Endothelial cell of umbilical vein (primary cell): ENCODE data around the gene PLPPR5. TPM values are rescaled to one million over a fixed set of nuclear protein-coding genes. Genes with fewer than 3 reads are reported as not detected.

Source experiments
- BruUV-seq: library from RNA; stranded (reverse); fragments of 400-500 nt; replicated peaks from 2 replicates; lab custom pipeline; 2021; lab: Mats Ljungman, UMichigan
- CTCF ChIA-PET: fragments of 300-600, 350-600 bp; sonication (Branson Sonifier 250); formaldehyde crosslinking; loops from one replicate; lab custom pipeline; 2021; ENCODE audit warnings: antibody characterized with exemption, inconsistent platforms; lab: Charles Lee
- POLR2A ChIA-PET: fragments of 300-600, 350-600 bp; sonication (Branson Sonifier 250); formaldehyde crosslinking; loops from one replicate; lab custom pipeline; 2021; ENCODE audit warnings: antibody characterized with exemption, inconsistent platforms; lab: Charles Lee
- DNase-seq: peaks from one replicate; pipeline ENCODE4 v3.0.0-alpha.2; 2011; ENCODE audit warnings: low read depth, low spot score
- FAIRE-seq: peaks from 2 replicates; lab custom pipeline; 2011; peaks lifted over from hg19 to GRCh38; lab: Jason Lieb, UNC
- H2AFZ ChIP-seq: 2 replicates; pipeline ENCODE4 v1.6.0; 2012; ENCODE audit warnings: low read depth, low read length, control low read depth, inconsistent platforms
- H3K27ac ChIP-seq: 2 replicates; pipeline ENCODE4 v1.5.1; 2011; ENCODE audit warnings: low read depth, mild to moderate bottlenecking, control low read depth, low read length, moderate library complexity; ENCODE audit not compliant: insufficient read depth
- H3K27me3 ChIP-seq, 2 experiments: 2 replicates each; pipeline versions ENCODE4 v1.6.0 to v1.6.1; 2011; ENCODE audit warnings: low read length in 2 of 2, mixed read lengths in 1 of 2; ENCODE audit not compliant: control insufficient read depth in 2 of 2, insufficient read depth in 2 of 2
- H3K36me3 ChIP-seq, 2 experiments: 2 replicates in 1 of 2; 3 replicates in 1 of 2; pipeline ENCODE4 v1.5.1; 2011; ENCODE audit warnings: low read length in 2 of 2, mild to moderate bottlenecking in 1 of 2, moderate library complexity in 1 of 2; ENCODE audit not compliant: control insufficient read depth in 2 of 2, insufficient read depth in 2 of 2; ENCODE audit errors: extremely low read depth in 1 of 2
- H3K4me1 ChIP-seq: 3 replicates; pipeline ENCODE4 v1.5.1; 2011; ENCODE audit warnings: mild to moderate bottlenecking, low read length; ENCODE audit not compliant: control insufficient read depth, insufficient read depth; ENCODE audit errors: extremely low read depth
- H3K4me2 ChIP-seq: 2 replicates; pipeline ENCODE4 v1.6.1; 2011; ENCODE audit warnings: low read length, control low read depth, mixed read lengths; ENCODE audit not compliant: insufficient read depth
- H3K4me3 ChIP-seq, 3 experiments: fragments of 200-600 bp in 1 of 3; sonication (generic), shearing (Covaris generic) in 1 of 3; replicated peaks in 1 of 3; 2 replicates each; pipeline ENCODE4 v1.5.1; 2011 to 2016; ENCODE audit warnings: control low read depth in 3 of 3, low read length in 3 of 3, mild to moderate bottlenecking in 2 of 3, inconsistent platforms in 1 of 3, low read depth in 1 of 3, moderate library complexity in 1 of 3; ENCODE audit not compliant: insufficient read depth in 1 of 3
- H3K79me2 ChIP-seq: 2 replicates; pipeline ENCODE4 v1.6.0; 2012; ENCODE audit warnings: low read length, inconsistent platforms; ENCODE audit not compliant: control insufficient read depth, insufficient read depth
- H3K9ac ChIP-seq: replicated peaks from 2 replicates; pipeline ENCODE3; 2011; ENCODE audit warnings: low read length, control low read depth; ENCODE audit not compliant: insufficient read depth; ENCODE audit errors: extremely low read depth
- H3K9me1 ChIP-seq: replicated peaks from 3 replicates; pipeline ENCODE4 v1.6.0; 2011; ENCODE audit warnings: mild to moderate bottlenecking, low read length; ENCODE audit not compliant: control insufficient read depth, insufficient read depth; ENCODE audit errors: extremely low read depth
- H3K9me3 ChIP-seq: replicated peaks from 2 replicates; pipeline ENCODE4 v1.5.1; 2012; ENCODE audit warnings: low read length, inconsistent platforms; ENCODE audit not compliant: control insufficient read depth, insufficient read depth
- H4K20me1 ChIP-seq: replicated peaks from 2 replicates; pipeline ENCODE3; 2011; ENCODE audit warnings: mild to moderate bottlenecking, low read length; ENCODE audit not compliant: control insufficient read depth, insufficient read depth; ENCODE audit errors: extremely low read depth
- CTCF ChIP-seq, 2 donors: IDR thresholded peaks; 1 replicate in 1 of 2; 2 replicates in 1 of 2; pipeline ENCODE4 v1.5.1; 2011; ENCODE audit warnings: low read length in 2 of 2, mild to moderate bottlenecking in 2 of 2, moderate library complexity in 2 of 2, control low read depth in 1 of 2, inconsistent platforms in 1 of 2, low read depth in 1 of 2; ENCODE audit not compliant: insufficient read depth in 1 of 2; ENCODE audit errors: extremely low read depth in 1 of 2
- EZH2 ChIP-seq: IDR thresholded peaks from 2 replicates; pipeline ENCODE4 v1.6.1; 2012; ENCODE audit warnings: borderline replicate concordance, low read depth, mild to moderate bottlenecking, moderate library complexity, low read length, inconsistent platforms; ENCODE audit not compliant: severe bottlenecking
- FOS ChIP-seq: IDR thresholded peaks from 2 replicates; pipeline ENCODE4 v1.6.1; 2011; ENCODE audit warnings: mild to moderate bottlenecking, low read length, moderate library complexity, borderline replicate concordance; ENCODE audit not compliant: insufficient read depth
- GATA2 ChIP-seq: IDR thresholded peaks from 2 replicates; pipeline ENCODE4 v1.7.0; 2011; ENCODE audit warnings: low read depth, mild to moderate bottlenecking, moderate library complexity, mixed read lengths, low read length; ENCODE audit not compliant: insufficient read length, insufficient read depth
- JUN ChIP-seq: IDR thresholded peaks from 2 replicates; pipeline ENCODE4 v1.6.1; 2011; ENCODE audit warnings: borderline replicate concordance, low read depth; ENCODE audit not compliant: insufficient read length, insufficient read depth
- MAX ChIP-seq: IDR thresholded peaks from 2 replicates; pipeline ENCODE4 v1.6.1; 2011; ENCODE audit not compliant: insufficient read depth, insufficient read length
- MYC ChIP-seq: IDR thresholded peaks from one replicate; pipeline ENCODE4 v1.6.1; 2011; ENCODE audit warnings: mild to moderate bottlenecking, low read depth, low read length
- POLR2A ChIP-seq: IDR thresholded peaks from 2 replicates; pipeline ENCODE4 v1.6.1; 2012; ENCODE audit warnings: low read depth, mild to moderate bottlenecking, control low read depth, low read length
- POLR2AphosphoS5 ChIP-seq: IDR thresholded peaks from 2 replicates; pipeline ENCODE4 v1.6.1; 2012; ENCODE audit warnings: low read depth, mild to moderate bottlenecking, control low read depth, low read length, moderate library complexity; ENCODE audit not compliant: insufficient read depth
- dilution Hi-C: fragments of 300-500 bp; cut with MboI; formaldehyde crosslinking; loops from one replicate; pipeline ENCODE4 v1.15.0; 2019; ENCODE audit warnings: low sequenced_read_pairs; ENCODE audit not compliant: extremely low pct_ligation_motif_present
- intact Hi-C: fragments of 100-400 bp; cut with micrococcal nuclease; formaldehyde crosslinking; loops from one replicate; pipeline ENCODE4 v1.10.0; 2022
- polyA plus RNA-seq, 4 experiments: library from polyadenylated mRNA; depleted of rRNA in 3 of 4; stranded (reverse) in 3 of 4; unstranded in 1 of 4; fragments of >200 nt; gene quantifications; 2 replicates each; pipeline versions ENCODE4 v1.2.1 to v1.2.3, GENCODE V29; 2011 to 2012; ENCODE audit warnings: missing spikeins in 1 of 4
- total RNA-seq: library from RNA; stranded (reverse); gene quantifications from 2 replicates; pipeline ENCODE4 v1.2.3, GENCODE V29; 2021

PLPPR5 gene
- total and polyA plus RNA-seq, 2 donors (not counting 3 experiments of a cell fraction or from before 2014, with no cell fraction given) = not detected

GRCh38 chr1:98969798-98970490 is 34.7 kb downstream of the PLPPR5 start:
- H3K9ac ChIP-seq = no peak overlapping the region
- TF ChIP-seq MYC (no peak), MAX (no peak), POLR2A (no peak), POLR2AphosphoS5 (no peak), FOS (no peak), GATA2 (no peak), CTCF (IDR thresholded peaks at IDR 0.05; ENCODE audit: extremely low read depth in 1 of 2, insufficient read depth in 1 of 2, low read depth in 1 of 2, low read length in 2 of 2) (no peak), JUN (no peak), EZH2 (no peak)
- no peak overlapping the region for H3K4me3 ChIP-seq
- intact Hi-C loops (no loop called here), dilution Hi-C loops (no loop called here)
- no TSS peak for BruUV-seq
- FAIRE-seq = no peak
- no peaks in the 10 kb centered on the region for H3K4me1 ChIP-seq
- ChIA-PET CTCF (interaction anchor here (0.5 kb wide), 1 partner anchor 32 kb away, joined by 3 read pairs; no protein-coding TSS in a partner anchor), POLR2A (no interaction called here)
- no peaks in the 10 kb centered on the region for H4K20me1 ChIP-seq
- H3K36me3 ChIP-seq = no peaks in the 10 kb centered on the region
- peaks cover 2 to 15% of the 10 kb centered on the region in 2 experiments for H3K27me3 ChIP-seq
- DNase-seq = no peak
- H3K27ac ChIP-seq = no peak overlapping the region
- H3K9me3 ChIP-seq = no peaks in the 10 kb centered on the region
- H2AFZ ChIP-seq = no peak overlapping the region
- H3K79me2 ChIP-seq = no peaks in the 10 kb centered on the region
- H3K9me1 ChIP-seq = no peaks in the 10 kb centered on the region
- no peak overlapping the region for H3K4me2 ChIP-seq
